Body of pancreas (tissue), 4 donors: ENCODE measurements around the gene LHFPL6.

Experiments
- CTCF ChIP-seq, 7 experiments: fragments of 450-650 bp in 4 of 7; fragments of 200-600 bp in 3 of 7; sonication (generic) in 3 of 7; IDR thresholded peaks; one replicate each; pipeline ENCODE4 v1.5.1; 2016 to 2019; ENCODE audit warnings: antibody characterized with exemption in 7 of 7
- POLR2A ChIP-seq, 3 donors: fragments of 450-650 bp; IDR thresholded peaks; one replicate each; pipeline ENCODE4 v1.6.1; 2016; ENCODE audit warnings: antibody characterized with exemption in 3 of 3, mild to moderate bottlenecking in 2 of 3

DNA sequence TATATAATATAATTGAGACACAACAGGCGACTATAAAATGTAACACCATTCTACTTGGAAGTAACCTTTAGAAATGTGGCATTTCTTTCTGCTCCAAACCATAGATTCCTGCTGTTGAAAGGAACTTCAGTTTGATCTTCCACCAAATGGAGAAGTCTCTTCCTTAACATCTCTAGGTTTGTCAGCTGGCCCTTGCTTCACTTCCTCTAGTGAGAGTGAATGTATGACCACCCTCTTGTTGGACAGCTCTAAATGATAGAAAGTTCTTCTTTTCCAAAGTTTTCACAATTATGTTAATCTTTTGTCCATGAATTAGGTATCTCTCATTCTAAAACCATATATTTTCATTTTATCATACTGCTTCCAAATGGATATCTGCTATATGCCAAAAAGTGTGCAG is 38.7 kb upstream of the LHFPL6 start:
- TF ChIP-seq CTCF (IDR thresholded peaks at IDR 0.05) (no peak), POLR2A (IDR thresholded peaks at IDR 0.05) (no peak)
